AG04449 (cell line): ENCODE data around the gene LTO1.
"Not testable (repeated sequence)": the region's sequence is repeated elsewhere in the genome, so short reads cannot be mapped to it uniquely, and the experiment has no call there.

ENCODE experiments used
- CTCF ChIA-PET: fragments of 350-600 bp; formaldehyde crosslinking; extraction: SDS; loops from one replicate; lab custom pipeline; 2021; ENCODE audit warnings: antibody characterized with exemption; lab: Yijun Ruan, JAX
- POLR2A ChIA-PET: fragments of 400-600, 350-600 bp; formaldehyde crosslinking; extraction: SDS; loops from one replicate; lab custom pipeline; 2020; ENCODE audit warnings: antibody characterized with exemption, inconsistent platforms; lab: Yijun Ruan, JAX
- DNase-seq: peaks from one replicate; pipeline ENCODE4 v3.0.0-alpha.2; 2010; ENCODE audit warnings: low read depth, low spot score
- H3K4me3 ChIP-seq: 2 replicates; pipeline ENCODE4 v1.5.1; 2011; ENCODE audit warnings: low read depth, mild to moderate bottlenecking, control low read depth, low read length
- TF ChIP-seq, protein P1 (sequence below): IDR thresholded peaks from one replicate; pipeline ENCODE4 v1.5.1; 2011; ENCODE audit warnings: mild to moderate bottlenecking, moderate library complexity, low read length, control low read depth, inconsistent platforms; ENCODE audit not compliant: insufficient read depth; ENCODE audit errors: missing control alignments

Gene LTO1

DNA sequence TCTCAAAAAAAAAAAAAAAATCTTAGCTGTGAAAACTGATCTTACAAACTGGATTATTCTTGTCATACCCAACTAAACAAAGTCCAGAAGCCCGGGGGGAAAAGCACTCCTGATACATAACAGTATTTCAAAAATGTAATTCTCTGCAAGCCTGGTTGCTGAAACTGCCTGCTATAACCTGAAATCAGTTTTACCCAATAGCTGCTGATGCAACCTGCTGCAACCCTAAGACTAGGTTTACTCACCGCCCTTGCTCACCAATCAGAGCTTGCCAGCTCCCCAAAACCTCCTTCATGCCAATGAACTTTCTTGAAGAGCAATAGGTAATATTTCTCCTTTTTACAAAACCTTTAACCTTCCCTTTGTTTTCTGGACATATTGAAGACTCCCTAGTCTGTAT lies 16.3 kb upstream of the LTO1 start:
- TF ChIP-seq, protein P1, sequence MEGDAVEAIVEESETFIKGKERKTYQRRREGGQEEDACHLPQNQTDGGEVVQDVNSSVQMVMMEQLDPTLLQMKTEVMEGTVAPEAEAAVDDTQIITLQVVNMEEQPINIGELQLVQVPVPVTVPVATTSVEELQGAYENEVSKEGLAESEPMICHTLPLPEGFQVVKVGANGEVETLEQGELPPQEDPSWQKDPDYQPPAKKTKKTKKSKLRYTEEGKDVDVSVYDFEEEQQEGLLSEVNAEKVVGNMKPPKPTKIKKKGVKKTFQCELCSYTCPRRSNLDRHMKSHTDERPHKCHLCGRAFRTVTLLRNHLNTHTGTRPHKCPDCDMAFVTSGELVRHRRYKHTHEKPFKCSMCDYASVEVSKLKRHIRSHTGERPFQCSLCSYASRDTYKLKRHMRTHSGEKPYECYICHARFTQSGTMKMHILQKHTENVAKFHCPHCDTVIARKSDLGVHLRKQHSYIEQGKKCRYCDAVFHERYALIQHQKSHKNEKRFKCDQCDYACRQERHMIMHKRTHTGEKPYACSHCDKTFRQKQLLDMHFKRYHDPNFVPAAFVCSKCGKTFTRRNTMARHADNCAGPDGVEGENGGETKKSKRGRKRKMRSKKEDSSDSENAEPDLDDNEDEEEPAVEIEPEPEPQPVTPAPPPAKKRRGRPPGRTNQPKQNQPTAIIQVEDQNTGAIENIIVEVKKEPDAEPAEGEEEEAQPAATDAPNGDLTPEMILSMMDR: no peak
- CTCF ChIA-PET: interaction anchor here (0.9 to 2.0 kb wide), 4 partner anchors 196 to 506 kb away, joined by 3 to 7 read pairs (median 4); no protein-coding TSS in a partner anchor
- H3K4me3 ChIP-seq: no peak overlapping the region
- no peak for DNase-seq
- POLR2A ChIA-PET: no interaction called here

DNA sequence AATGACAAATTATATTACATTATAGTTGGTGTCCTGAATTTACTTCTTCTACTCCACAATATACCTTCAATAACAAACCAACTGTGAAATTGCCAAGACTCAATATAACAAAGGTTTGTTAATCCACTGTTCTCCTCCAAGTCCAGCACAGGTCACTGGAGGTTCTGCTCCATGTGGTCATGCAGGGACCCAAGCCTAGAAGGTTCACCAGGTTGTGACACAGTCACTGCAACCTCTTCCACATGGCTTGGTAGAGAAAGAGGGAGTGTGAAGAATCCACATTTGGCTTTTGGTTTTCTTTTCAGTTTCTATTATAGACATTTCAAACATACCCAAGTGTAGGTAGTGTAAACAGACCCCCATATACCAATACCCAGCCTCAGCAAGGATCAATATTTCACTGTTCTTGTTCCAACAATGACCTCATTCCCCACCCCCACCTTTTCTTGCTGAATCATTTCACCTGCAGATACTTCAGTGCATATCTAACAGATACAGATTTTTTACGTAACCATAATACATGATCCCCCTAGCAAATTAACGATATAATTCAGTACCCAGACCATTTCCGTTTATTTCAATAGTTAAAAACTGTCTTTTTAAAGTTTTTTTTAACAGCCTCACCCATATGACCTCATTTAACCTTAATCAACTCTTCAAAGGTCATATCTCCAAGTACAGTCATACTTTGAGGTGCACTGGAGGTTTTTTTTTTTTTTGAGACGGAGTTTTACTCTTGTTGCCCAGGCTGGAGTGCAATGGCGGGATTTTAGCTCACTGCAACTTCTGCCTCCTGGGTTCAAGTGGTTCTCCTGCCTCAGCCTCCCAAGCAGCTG lies 14.5 kb upstream of the LTO1 start:
- POLR2A ChIA-PET: no interaction called here
- CTCF ChIA-PET: interaction anchor here (1.1 to 2.0 kb wide), 2 partner anchors 221 to 507 kb away, joined by 3 to 7 read pairs; no protein-coding TSS in a partner anchor
- TF ChIP-seq, protein P1: no peak
- H3K4me3 ChIP-seq: no peak overlapping the region
- DNase-seq: no peak

DNA sequence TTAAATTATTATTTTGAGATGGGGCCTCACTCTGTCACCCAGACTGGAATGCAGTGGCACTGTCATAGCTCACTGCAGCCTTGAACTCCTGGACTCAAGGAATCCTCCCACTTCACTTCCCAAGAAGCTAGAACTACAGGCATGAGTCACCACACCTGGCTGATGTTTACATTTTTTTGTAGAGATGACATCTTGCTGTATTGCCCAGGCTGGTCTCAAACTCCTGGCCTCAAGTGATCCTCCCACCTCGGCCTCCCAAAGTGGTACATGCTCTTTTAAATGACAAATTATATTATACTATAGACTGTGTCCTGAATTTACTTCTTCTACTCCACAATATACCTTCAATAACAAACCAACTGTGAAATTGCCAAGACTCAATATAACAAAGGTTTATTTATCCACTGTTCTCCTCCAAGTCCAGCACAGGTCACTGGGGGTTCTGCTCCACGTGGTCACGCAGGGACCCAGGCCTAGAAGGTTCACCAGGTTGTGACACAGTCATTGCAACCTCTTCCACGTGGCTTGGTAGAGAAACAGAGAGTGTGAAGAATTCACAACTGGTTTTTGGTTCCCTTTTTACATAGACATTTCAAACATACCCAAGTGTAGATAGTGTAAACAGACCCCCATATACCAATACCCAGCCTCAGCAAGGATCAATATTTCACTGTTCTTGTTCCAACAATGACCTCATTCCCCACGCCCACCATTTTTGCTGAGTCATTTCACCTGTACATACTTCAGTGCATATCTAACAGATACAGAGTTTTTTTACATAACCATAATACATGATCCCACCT lies 13.0 kb upstream of the LTO1 start:
- DNase-seq, POLR2A ChIA-PET, CTCF ChIA-PET, H3K4me3 ChIP-seq: not testable (repeated sequence)

DNA sequence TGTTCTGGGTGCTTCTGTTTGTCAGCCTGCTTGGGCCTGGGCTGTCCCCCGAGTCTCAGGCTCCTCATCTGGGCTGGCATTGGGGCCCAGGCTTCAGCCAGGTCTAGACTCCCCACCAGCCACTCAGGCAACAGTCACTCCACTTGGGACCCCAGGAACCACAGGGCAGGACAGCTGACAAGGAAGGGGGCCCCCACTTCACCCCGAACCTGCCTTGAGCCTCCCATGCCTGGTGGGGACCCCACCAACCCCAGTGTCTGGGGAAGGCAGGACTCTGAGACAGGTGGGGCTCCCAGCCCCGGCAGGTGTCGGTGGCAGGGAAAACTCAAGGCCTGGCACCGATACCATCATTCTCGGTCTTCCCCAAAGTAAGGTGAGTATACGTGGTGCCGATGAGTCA lies 11.7 kb upstream of the LTO1 start:
- no peak overlapping the region for H3K4me3 ChIP-seq
- ChIA-PET POLR2A (no interaction called here), CTCF (interaction anchor here (0.6 to 3.4 kb wide), 9 partner anchors 9 to 511 kb away, joined by 3 to 13 read pairs (median 5); partner anchors contain the start of gene LTO1)
- TF ChIP-seq, protein P1: no peak
- no peak for DNase-seq

DNA sequence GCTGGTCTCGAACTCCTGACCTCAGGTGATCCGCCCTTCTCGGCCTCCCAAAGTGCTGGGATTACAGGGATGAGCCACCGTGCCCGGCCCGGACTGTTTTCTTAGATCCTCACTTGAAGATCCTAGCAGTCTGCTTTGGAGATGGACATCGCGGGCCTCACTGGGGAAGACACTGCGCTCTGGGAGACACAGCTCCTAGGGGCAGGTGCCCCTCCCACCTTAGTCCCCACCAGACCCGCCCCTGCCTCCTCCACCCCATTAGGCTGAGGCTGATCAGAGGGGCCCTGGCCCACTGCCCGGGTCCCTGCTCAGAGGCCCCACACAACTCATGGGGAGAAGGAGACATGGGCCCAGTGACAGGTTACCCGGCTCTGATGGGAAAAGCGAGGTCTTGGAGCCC lies 11.3 kb upstream of the LTO1 start:
- DNase-seq: no peak
- TF ChIP-seq, protein P1: no peak
- CTCF ChIA-PET: interaction anchor here (0.6 to 3.4 kb wide), 17 partner anchors 10 to 522 kb away, joined by 3 to 13 read pairs (median 4); partner anchors contain the start of gene LTO1
- POLR2A ChIA-PET: no interaction called here
- no peak overlapping the region for H3K4me3 ChIP-seq

DNA sequence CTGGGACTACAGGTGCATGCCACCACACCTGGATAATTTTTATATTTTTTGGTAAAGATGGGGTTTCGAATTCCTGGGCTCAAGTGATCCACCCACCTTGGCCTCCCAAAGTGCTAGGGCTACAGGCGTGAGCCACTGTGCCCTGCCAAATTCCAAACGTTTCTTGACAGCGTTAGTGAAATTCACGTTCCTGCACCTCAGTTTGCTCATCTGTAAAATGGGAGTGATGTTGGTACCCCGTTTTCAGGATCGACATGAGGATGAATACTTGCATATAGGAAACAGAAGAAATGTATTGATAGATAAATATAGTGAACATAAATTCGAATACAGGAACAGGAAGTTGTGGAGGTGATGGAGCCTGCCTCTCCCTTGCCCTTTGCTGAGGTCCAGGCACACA lies 10.2 kb upstream of the LTO1 start:
- no peak overlapping the region for H3K4me3 ChIP-seq
- no peak for DNase-seq
- ChIA-PET POLR2A (no interaction called here), CTCF (interaction anchor here (0.7 to 3.4 kb wide), 17 partner anchors 10 to 584 kb away, joined by 3 to 13 read pairs (median 4); partner anchors contain the start of gene LTO1)
- TF ChIP-seq, protein P1: no peak
